Coronary artery (tissue), 2 donors: ENCODE results near the gene ARRDC2.

ENCODE experiments used
- DNase-seq: peaks from one replicate; pipeline ENCODE4 v3.0.0-alpha.2; 2017; ENCODE audit warnings: low spot score
- H3K27ac ChIP-seq, 2 donors: fragments of 200-600 bp; sonication (generic); one replicate each; pipeline ENCODE4 v1.5.1; 2016 to 2019
- H3K4me3 ChIP-seq: fragments of 200-600 bp; sonication (generic); 2 replicates; pipeline ENCODE4 v1.5.1; 2016; ENCODE audit warnings: mild to moderate bottlenecking, moderate library complexity
- CTCF ChIP-seq: fragments of 200-600 bp; sonication (generic); IDR thresholded peaks from one replicate; pipeline ENCODE4 v1.5.1; 2019; ENCODE audit warnings: antibody characterized with exemption

ARRDC2 gene

GRCh38 chr19:18060472-18060871, 52.5 kb downstream of the ARRDC2 start:
- no peak for TF ChIP-seq CTCF
- Histone ChIP-seq H3K27ac (no peak overlapping the region), H3K4me3 (no peak overlapping the region)
- no peak for DNase-seq

DNA sequence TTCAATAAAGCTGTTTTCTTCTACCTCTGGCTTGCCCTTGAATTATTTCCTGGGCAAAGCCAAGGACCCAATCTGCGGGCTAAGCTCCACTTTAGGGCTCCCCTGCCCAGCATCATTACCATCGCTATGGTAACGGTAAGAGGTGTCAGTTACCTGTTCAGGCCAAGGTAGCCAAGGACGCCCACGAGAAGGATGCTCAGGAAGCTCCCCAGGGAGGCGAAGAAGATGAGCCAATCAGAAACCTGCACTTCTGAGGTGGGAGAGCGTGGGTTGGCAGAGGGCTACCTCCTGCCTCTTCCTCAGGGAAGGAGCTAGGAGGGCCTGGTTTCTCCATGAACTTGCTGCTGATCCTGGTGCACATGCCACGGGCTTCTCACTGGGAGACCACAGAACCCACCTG, 54.1 kb downstream of the ARRDC2 start:
- Histone ChIP-seq H3K4me3 (no peak overlapping the region), H3K27ac (no peak overlapping the region)
- DNase-seq = no peak
- no peak for TF ChIP-seq CTCF

GRCh38 chr19:18063463-18063862, 55.5 kb downstream of the ARRDC2 start:
- Histone ChIP-seq H3K27ac (no peak overlapping the region), H3K4me3 (no peak overlapping the region)
- TF ChIP-seq CTCF = no peak
- DNase-seq = no peak
